ENCODE results near the gene MYO7B.

- TF ChIP-seq POLR2A (IDR thresholded peaks at IDR 0.05) = no peak
- TF ChIP-seq CTCF (IDR thresholded peaks at IDR 0.05) = no peak
- no peak for TF ChIP-seq EP300 (IDR thresholded peaks at IDR 0.05)
Observed at GRCh38 chr2:127512362-127512761, 23.1 kb upstream of the MYO7B start.
